Spinal cord (tissue), 10 donors: ENCODE data around the gene CTR9. TPM values are rescaled to one million over a fixed set of nuclear protein-coding genes. Genes with fewer than 3 reads are reported as not detected.

Source experiments
- DNase-seq, 6 donors: peaks; one replicate each; pipeline versions ENCODE4 v3.0.0 to v3.0.0-alpha.2; 2013 to 2015; ENCODE audit warnings: low spot score in 6 of 6, low read depth in 4 of 6
- H3K27ac ChIP-seq: one replicate; pipeline ENCODE4 v1.5.1; 2013; ENCODE audit warnings: low read depth, low read length, control low read depth
- H3K27me3 ChIP-seq: one replicate; pipeline ENCODE4 v1.6.1; 2013; ENCODE audit warnings: low read length; ENCODE audit not compliant: control insufficient read depth, insufficient read depth
- H3K36me3 ChIP-seq: one replicate; pipeline ENCODE4 v1.6.1; 2013; ENCODE audit warnings: low read length; ENCODE audit not compliant: control insufficient read depth, insufficient read depth
- H3K4me1 ChIP-seq: one replicate; pipeline ENCODE4 v1.6.1; 2013; ENCODE audit warnings: low read length; ENCODE audit not compliant: control insufficient read depth, insufficient read depth
- H3K4me3 ChIP-seq: one replicate; pipeline ENCODE4 v1.5.1; 2013; ENCODE audit warnings: low read depth, low read length, control low read depth
- H3K9me3 ChIP-seq: one replicate; pipeline ENCODE4 v1.6.1; 2013; ENCODE audit warnings: low read length; ENCODE audit not compliant: control insufficient read depth, insufficient read depth
- WGBS: methylation state at CpG from one replicate; pipeline ENCODE4 v1.1.5; 2013; ENCODE audit warnings: missing lambda C conversion rate; ENCODE audit not compliant: insufficient coverage; 5-methylcytosine and 5-hydroxymethylcytosine counted together
- polyA plus RNA-seq, 2 donors: library from polyadenylated mRNA; unstranded; fragments of 120-200 nt; gene quantifications; one replicate each; pipeline ENCODE4 v1.2.1, GENCODE V29; 2013; ENCODE audit not compliant: insufficient read length in 2 of 2
- small RNA-seq: library from RNA; depleted of rRNA; stranded (forward); fragments of <200 nt; gene quantifications from one replicate; pipeline ENCODE3, GENCODE V24; 2014; ENCODE audit warnings: low replicate concordance
- total RNA-seq, 2 donors: library from RNA; depleted of rRNA in 1 of 2; stranded (reverse); fragments of 120-200 nt in 1 of 2; fragments of >200 nt in 1 of 2; gene quantifications; one replicate each; pipeline versions ENCODE4 v1.2.3 to v1.2.4, GENCODE V29; 2013 to 2014
- donor health status: healthy.

CTR9 gene
- total and polyA plus RNA-seq, 4 donors: 29.4 to 34.5 (median 33.6) TPM

DNA sequence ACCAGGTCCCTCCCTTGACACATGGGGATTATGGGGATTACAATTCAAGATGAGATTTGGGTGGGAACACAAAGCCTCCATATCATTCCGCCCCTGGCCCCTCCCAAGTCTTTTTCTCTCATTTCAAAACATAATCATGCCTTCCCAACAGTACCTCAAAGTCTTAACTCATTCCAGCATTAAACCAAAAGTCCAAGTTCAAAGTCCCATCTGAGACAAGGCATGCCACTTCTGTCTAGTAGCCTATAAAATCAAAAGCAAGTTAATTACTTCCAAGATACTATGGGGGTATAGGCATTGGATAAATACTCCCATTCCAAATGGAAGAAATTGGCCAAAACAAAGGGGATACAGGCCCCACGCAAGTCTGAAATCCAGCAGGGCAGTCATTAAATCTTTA, 77.4 kb downstream of the CTR9 start:
- 89% methylated on average over 1 of the region's 2 CpGs for WGBS

DNA sequence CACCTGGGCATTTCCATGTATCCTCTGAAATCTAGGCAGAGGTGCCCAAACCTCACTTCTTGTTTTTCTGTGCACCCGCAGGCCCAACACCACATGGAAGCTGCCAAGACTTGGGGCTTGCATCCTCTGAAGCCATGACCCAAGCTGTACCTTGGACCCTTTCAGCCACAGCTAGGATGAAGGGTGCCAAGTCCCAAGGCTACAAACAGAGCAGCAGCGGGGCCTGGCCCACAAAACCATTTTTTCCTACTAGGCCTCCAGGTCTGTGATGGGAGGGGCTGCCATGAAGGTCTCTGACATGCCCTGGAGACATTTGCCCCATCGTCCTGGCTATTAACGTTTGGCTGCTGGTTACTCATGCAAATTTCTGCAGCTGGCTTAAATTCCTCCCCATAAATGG, 78.1 kb downstream of the CTR9 start:
- Histone ChIP-seq H3K36me3 (no peaks in the 10 kb centered on the region), H3K27me3 (no peaks in the 10 kb centered on the region), H3K4me3 (no peak overlapping the region), H3K9me3 (no peaks in the 10 kb centered on the region), H3K27ac (no peak overlapping the region), H3K4me1 (no peaks in the 10 kb centered on the region)
- no peak for DNase-seq
- 88% methylated on average over 3 of the region's 4 CpGs for WGBS

More for the DNA sequence above, 77.4 kb downstream of the CTR9 start:
- Histone ChIP-seq H3K27me3 (no peaks in the 10 kb centered on the region), H3K4me3 (no peak overlapping the region), H3K36me3 (no peaks in the 10 kb centered on the region), H3K4me1 (no peaks in the 10 kb centered on the region), H3K27ac (no peak overlapping the region), H3K9me3 (no peaks in the 10 kb centered on the region)
- no peak for DNase-seq

Small RNAs within 50 kb of the gene (small RNA-seq; reads per million reads assigned to genes)
- gene RF00019 (not detected), gene SNORD97 (not detected)

Other genes with a start within 250 kb of the CTR9 start
- 10 to 100 TPM; 51.6 to 91.2 TPM for gene RNF141, start 210.1 kb upstream of the CTR9 start, total RNA-seq
- gene RNF141, start 210.1 kb upstream of the CTR9 start, polyA plus RNA-seq: 10 to 100 TPM; 59.0 to 77.1 TPM
- gene LYVE1, start 182.6 kb upstream of the CTR9 start, total RNA-seq: 10 to 100 TPM; 44.8 to 56.5 TPM
- gene LYVE1, start 182.6 kb upstream of the CTR9 start, polyA plus RNA-seq: 10 to 100 TPM; 12.5 to 17.8 TPM
- gene IRAG1, start 57.5 kb upstream of the CTR9 start, total RNA-seq: 10 to 100 TPM in 1 of 2 donors, 1 to 10 TPM in 1; 5.2 to 13.8 TPM
- gene IRAG1, start 57.5 kb upstream of the CTR9 start, polyA plus RNA-seq: 1 to 10 TPM; 4.2 to 4.6 TPM
- 1,000 to 10,000 TPM in 1 of 2 donors, 100 to 1,000 TPM in 1; 782 to 1,040 TPM for gene EIF4G2, start 57.7 kb downstream of the CTR9 start, total RNA-seq
- 1,000 to 10,000 TPM in 1 of 2 donors, 100 to 1,000 TPM in 1; 917 to 1,101 TPM for gene EIF4G2, start 57.7 kb downstream of the CTR9 start, polyA plus RNA-seq
- 10 to 100 TPM; 64.5 to 64.6 TPM for gene ZBED5, start 106.8 kb downstream of the CTR9 start, total RNA-seq
- 10 to 100 TPM; 83.4 to 96.0 TPM for gene ZBED5, start 106.8 kb downstream of the CTR9 start, polyA plus RNA-seq